OCI-LY1 (cell line): Measurements from ENCODE around the gene CXXC1.

Experiments used
- H2AFZ ChIP-seq: fragments of 200-600 bp; sonication (generic), shearing (Covaris generic); 2 replicates; pipeline ENCODE4 v1.6.0; 2014; ENCODE audit warnings: antibody characterized with exemption, mild to moderate bottlenecking, low read length
- H3F3A ChIP-seq: fragments of 200-600 bp; sonication (generic), shearing (Covaris generic); 2 replicates; pipeline ENCODE4 v1.6.0; 2014; ENCODE audit warnings: mild to moderate bottlenecking, antibody characterized with exemption, low read length, moderate library complexity; ENCODE audit not compliant: insufficient read depth
- H3K27ac ChIP-seq: fragments of 200-600 bp; sonication (generic); 2 replicates; pipeline ENCODE4 v1.5.1; 2014; ENCODE audit warnings: low read length, mixed run types, mild to moderate bottlenecking, low read depth; ENCODE audit not compliant: poor library complexity, severe bottlenecking
- H3K27me3 ChIP-seq: fragments of 200-600 bp; sonication (generic); 2 replicates; pipeline ENCODE4 v1.6.0; 2014; ENCODE audit warnings: antibody characterized with exemption, mild to moderate bottlenecking, low read length, moderate library complexity; ENCODE audit not compliant: insufficient read depth
- H3K36me3 ChIP-seq: fragments of 200-600 bp; sonication (generic); 2 replicates; pipeline ENCODE4 v1.6.1; 2014; ENCODE audit warnings: mild to moderate bottlenecking, antibody characterized with exemption, low read length, moderate library complexity, mixed read lengths; ENCODE audit not compliant: insufficient read depth
- H3K4me1 ChIP-seq: fragments of 200-600 bp; sonication (generic); 2 replicates; pipeline ENCODE4 v1.5.1; 2014; ENCODE audit warnings: mild to moderate bottlenecking, low read length, moderate library complexity; ENCODE audit not compliant: insufficient read depth, severe bottlenecking
- H3K4me2 ChIP-seq: fragments of 200-600 bp; sonication (generic), shearing (Covaris generic); 2 replicates; pipeline ENCODE4 v1.6.1; 2014; ENCODE audit warnings: low read length
- H3K4me3 ChIP-seq: fragments of 200-600 bp; sonication (generic); 2 replicates; pipeline ENCODE4 v1.5.1; 2014; ENCODE audit warnings: low read length, low read depth, mild to moderate bottlenecking, mixed read lengths; ENCODE audit not compliant: poor library complexity, severe bottlenecking
- H3K79me2 ChIP-seq: fragments of 200-600 bp; shearing (Covaris generic); 2 replicates; pipeline ENCODE4 v1.6.1; 2016; ENCODE audit warnings: mixed run types, low read length, mixed read lengths; ENCODE audit not compliant: insufficient read depth
- H3K9ac ChIP-seq: fragments of 200-600 bp; sonication (generic), shearing (Covaris generic); 2 replicates; pipeline ENCODE4 v1.6.1; 2014; ENCODE audit warnings: mild to moderate bottlenecking, low read length, mixed read lengths
- H3K9me2 ChIP-seq: fragments of 200-600 bp; sonication (generic), shearing (Covaris generic); 2 replicates; pipeline ENCODE4 v1.6.1; 2014; ENCODE audit warnings: low read depth, mild to moderate bottlenecking, low read length, mixed read lengths
- H3K9me3 ChIP-seq: fragments of 200-600 bp; shearing (Covaris generic); 2 replicates; pipeline ENCODE4 v1.6.1; 2014; ENCODE audit warnings: low read length, mixed read lengths
- H4K20me1 ChIP-seq: fragments of 200-600 bp; sonication (generic), shearing (Covaris generic); 2 replicates; pipeline ENCODE4 v1.6.0; 2016; ENCODE audit warnings: mild to moderate bottlenecking, low read length; ENCODE audit not compliant: insufficient read depth
- EZH2 ChIP-seq: fragments of 200-600 bp; sonication (generic), shearing (Covaris generic); IDR thresholded peaks from 2 replicates; pipeline ENCODE4 v1.8.0; 2017; ENCODE audit warnings: borderline replicate concordance, mixed run types, mild to moderate bottlenecking, antibody characterized with exemption, low read length, moderate library complexity, mixed read lengths
- TF ChIP-seq, protein P1 (sequence below): fragments of 200-600 bp; sonication (generic), shearing (Covaris generic); IDR thresholded peaks from 2 replicates; pipeline ENCODE4 v1.5.1; 2017; ENCODE audit warnings: mild to moderate bottlenecking, antibody characterized with exemption, low read length, moderate library complexity, mixed read lengths

The CXXC1 gene

DNA sequence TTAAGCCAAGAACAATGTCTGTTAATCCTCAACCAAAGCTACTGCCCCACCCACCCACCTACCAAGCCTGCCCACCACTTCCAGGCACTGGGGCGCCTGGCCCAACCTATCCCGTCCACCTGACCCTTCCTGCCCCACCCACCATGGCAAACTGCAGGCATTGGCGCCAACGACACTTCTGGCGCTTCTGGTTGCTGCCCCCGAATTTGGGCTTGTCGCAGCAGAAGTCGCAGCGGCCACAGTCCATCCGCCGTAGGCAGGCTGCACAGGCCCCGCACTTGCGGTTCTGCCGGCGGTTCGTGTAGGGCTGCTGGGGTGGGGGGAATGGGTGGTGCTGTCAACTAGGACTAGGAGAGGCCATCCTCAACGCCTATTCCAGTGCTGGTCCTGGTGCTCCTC lies 13.4 kb downstream of the CXXC1 start:
- no peaks in the 10 kb centered on the region for H3K9me2 ChIP-seq
- no peaks in the 10 kb centered on the region for H4K20me1 ChIP-seq
- no peaks in the 10 kb centered on the region for H3F3A ChIP-seq
- H3K4me3 ChIP-seq: no peak overlapping the region
- H3K79me2 ChIP-seq: peaks cover 5% of the 10 kb centered on the region
- no peak overlapping the region for H2AFZ ChIP-seq
- H3K36me3 ChIP-seq: peaks cover 95% of the 10 kb centered on the region
- no peaks in the 10 kb centered on the region for H3K9me3 ChIP-seq
- H3K4me1 ChIP-seq: peaks cover 2% of the 10 kb centered on the region
- H3K27me3 ChIP-seq: no peaks in the 10 kb centered on the region
- no peak overlapping the region for H3K9ac ChIP-seq
- TF ChIP-seq EZH2: no peak
- TF ChIP-seq, protein P1, sequence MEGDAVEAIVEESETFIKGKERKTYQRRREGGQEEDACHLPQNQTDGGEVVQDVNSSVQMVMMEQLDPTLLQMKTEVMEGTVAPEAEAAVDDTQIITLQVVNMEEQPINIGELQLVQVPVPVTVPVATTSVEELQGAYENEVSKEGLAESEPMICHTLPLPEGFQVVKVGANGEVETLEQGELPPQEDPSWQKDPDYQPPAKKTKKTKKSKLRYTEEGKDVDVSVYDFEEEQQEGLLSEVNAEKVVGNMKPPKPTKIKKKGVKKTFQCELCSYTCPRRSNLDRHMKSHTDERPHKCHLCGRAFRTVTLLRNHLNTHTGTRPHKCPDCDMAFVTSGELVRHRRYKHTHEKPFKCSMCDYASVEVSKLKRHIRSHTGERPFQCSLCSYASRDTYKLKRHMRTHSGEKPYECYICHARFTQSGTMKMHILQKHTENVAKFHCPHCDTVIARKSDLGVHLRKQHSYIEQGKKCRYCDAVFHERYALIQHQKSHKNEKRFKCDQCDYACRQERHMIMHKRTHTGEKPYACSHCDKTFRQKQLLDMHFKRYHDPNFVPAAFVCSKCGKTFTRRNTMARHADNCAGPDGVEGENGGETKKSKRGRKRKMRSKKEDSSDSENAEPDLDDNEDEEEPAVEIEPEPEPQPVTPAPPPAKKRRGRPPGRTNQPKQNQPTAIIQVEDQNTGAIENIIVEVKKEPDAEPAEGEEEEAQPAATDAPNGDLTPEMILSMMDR: no peak
- no peak overlapping the region for H3K4me2 ChIP-seq
- H3K27ac ChIP-seq: no peak overlapping the region

DNA sequence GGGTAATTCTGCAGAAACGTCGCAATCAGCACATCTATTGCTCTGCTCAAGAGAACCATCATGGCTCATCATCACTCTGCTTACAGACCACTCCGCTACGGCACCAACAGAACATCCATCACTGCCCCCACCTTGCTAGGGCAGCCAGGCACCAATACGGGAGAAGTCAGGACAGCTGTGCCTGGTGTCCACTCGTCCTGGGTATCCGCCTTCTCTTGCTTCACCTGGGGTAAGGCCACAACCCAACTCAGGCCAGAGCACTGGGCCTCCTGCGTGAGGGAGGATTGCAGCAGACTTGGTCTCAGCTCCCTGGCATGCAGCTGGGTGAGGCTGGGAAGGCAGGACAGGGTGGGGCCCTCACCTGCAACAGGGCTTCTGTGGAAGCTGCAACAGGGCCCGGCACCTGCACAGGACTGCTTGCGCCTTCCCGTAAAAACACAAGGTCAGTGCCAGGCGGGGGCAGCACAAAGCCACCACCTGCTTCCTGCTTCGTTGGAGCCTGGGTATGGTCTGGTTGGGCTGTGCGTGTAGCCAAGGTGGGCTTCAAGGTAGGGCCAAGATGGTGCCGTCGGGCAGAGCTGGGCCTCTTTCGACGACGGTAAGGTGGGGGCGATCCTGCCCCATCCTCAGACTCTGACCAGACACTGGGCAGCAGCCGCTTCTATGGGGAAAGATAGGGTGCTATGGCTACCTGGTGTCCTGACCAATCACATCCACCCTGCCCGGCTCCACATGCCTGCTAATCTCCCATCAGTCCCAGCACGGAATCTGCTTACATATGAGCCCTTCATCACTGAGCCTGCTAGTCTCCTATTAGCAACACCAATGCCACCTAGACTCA lies 14.1 kb downstream of the CXXC1 start:
- Histone ChIP-seq H3K9me2 (no peaks in the 10 kb centered on the region), H3K4me2 (no peak overlapping the region), H3K36me3 (peaks cover 96% of the 10 kb centered on the region), H3F3A (no peaks in the 10 kb centered on the region), H3K27ac (no peak overlapping the region), H4K20me1 (no peaks in the 10 kb centered on the region), H3K9me3 (no peaks in the 10 kb centered on the region), H3K4me1 (no peaks in the 10 kb centered on the region), H3K27me3 (no peaks in the 10 kb centered on the region), H3K9ac (no peak overlapping the region), H3K79me2 (no peaks in the 10 kb centered on the region), H2AFZ (no peak overlapping the region), H3K4me3 (no peak overlapping the region)
- no peak for TF ChIP-seq EZH2
- TF ChIP-seq, protein P1: no peak

DNA sequence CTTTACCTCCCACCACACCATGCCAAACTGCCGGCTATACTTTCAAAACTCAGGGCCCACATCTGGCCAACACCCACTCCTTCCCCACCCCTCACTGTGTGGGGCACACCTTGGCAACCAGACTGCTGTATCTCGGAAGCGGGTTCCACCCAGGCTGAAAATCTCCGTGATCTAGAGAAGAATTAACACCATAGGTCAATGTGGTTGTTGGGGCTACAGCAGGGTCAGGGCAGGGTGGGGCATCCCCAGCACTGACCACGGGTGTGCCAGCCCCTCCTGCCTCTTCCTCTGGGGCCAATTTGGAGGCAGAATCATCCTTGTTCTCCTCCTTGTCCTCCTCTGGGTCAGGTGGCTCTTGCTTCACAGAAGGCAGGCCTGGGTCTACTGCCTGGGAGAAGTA lies 14.9 kb downstream of the CXXC1 start:
- Histone ChIP-seq H3F3A (no peaks in the 10 kb centered on the region), H3K4me3 (no peak overlapping the region), H3K4me2 (no peak overlapping the region), H3K27me3 (no peaks in the 10 kb centered on the region), H3K79me2 (no peaks in the 10 kb centered on the region), H3K9ac (no peak overlapping the region), H3K36me3 (peaks cover 94% of the 10 kb centered on the region), H3K9me3 (no peaks in the 10 kb centered on the region), H2AFZ (no peak overlapping the region), H4K20me1 (no peaks in the 10 kb centered on the region), H3K4me1 (no peaks in the 10 kb centered on the region), H3K27ac (no peak overlapping the region), H3K9me2 (no peaks in the 10 kb centered on the region)
- no peak for TF ChIP-seq EZH2
- TF ChIP-seq, protein P1: no peak
